ENCODE data around the gene AUTS2.

- TF ChIP-seq CTCF (IDR thresholded peaks at IDR 0.05; ENCODE audit: poor library complexity, severe bottlenecking) (no peak), MXI1 (conservative IDR thresholded peaks at IDR 0.05; ENCODE audit: poor library complexity, severe bottlenecking) (no peak), SMC3 (conservative IDR thresholded peaks at IDR 0.05; ENCODE audit: poor library complexity) (no peak), EP300 (conservative IDR thresholded peaks at IDR 0.05; ENCODE audit: poor library complexity, severe bottlenecking) (no peak)
Measured at GRCh38 chr7:69827558-69827957, 229.3 kb downstream of the AUTS2 start.
